Umbilical cord (tissue), 2 donors: ENCODE results near the gene IL17B. TPM values are rescaled to one million over a fixed set of nuclear protein-coding genes. Genes with fewer than 3 reads are reported as not detected.

Source experiments
- DNase-seq: peaks from one replicate; pipeline ENCODE4 v3.0.0-alpha.2; 2015; ENCODE audit warnings: low spot score
- total RNA-seq: library from RNA; depleted of rRNA; stranded (reverse); fragments of >200 nt; gene quantifications from one replicate; pipeline ENCODE4 v1.2.3, GENCODE V29; 2014; ENCODE audit warnings: low replicate concordance; ENCODE audit not compliant: insufficient read depth

Gene IL17B
- total RNA-seq, 1 donor from 2014 or later, result not detected

DNA sequence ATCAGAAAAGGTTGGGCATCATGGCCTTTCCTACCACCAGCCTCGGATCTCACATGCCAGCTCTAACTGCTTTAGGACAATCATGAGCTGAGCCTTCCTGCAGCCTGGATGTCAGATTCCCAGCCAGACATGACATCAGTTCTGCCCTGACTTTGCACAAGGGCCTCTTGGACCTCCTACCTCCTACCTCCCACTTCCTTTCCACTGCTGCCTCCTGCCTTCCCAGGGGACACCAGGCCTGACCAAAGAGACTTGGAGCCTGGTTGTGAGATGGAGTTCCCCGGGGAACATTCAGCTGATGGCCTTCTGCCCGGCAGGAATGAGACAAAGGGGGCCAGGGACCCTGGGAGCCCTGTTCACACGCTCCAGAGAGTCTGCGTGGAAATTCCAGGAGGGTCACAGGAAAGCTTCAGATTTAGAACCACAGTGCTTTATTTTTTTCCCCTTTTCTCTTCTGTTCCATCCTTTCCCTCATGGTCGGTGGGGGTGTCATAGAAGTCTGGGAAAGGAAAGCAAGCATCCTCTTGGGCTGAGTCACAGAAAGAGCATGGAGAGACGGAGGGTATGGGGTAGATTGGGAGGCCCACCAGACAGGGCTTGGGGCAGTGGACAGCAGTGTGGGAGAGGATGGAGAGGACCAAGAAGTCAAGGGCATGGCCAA is 35.4 kb upstream of the IL17B start:
- DNase-seq, result peak; percentile 79

DNA sequence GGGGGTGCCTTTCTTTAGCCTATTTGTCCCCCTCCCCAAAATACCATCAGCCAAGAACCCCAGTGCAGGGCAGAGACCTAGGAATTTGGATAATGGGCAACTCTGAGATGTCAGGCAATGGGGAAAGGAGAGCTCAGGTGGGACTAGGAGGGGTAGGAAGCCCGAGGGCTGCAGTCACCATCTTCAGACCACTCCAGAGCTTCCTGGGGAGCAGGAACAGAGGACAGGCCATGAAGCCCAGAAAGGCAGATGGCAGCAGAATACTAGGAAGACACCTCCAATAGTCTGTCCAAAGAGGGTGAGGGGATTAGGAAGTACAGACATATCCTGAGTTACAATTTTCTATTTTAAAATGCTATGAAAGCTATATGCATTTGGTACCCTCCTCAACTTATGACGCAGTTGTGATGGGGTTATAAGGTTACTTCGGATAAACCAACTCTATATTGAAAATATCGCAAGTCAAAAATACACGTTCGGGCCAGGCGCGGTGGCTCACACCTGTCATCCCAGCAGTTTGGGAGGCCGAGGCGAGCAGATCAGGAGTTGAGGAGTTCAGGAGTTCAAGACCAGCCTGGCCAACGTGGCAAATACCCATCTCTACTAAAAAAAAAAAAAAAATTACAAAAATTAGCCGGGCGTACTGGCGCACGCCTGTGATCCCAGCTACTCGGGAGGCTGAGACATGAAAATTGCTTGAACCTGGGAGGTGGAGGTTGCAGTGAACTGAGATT is 34.6 kb upstream of the IL17B start:
- DNase-seq, result no peak

DNA sequence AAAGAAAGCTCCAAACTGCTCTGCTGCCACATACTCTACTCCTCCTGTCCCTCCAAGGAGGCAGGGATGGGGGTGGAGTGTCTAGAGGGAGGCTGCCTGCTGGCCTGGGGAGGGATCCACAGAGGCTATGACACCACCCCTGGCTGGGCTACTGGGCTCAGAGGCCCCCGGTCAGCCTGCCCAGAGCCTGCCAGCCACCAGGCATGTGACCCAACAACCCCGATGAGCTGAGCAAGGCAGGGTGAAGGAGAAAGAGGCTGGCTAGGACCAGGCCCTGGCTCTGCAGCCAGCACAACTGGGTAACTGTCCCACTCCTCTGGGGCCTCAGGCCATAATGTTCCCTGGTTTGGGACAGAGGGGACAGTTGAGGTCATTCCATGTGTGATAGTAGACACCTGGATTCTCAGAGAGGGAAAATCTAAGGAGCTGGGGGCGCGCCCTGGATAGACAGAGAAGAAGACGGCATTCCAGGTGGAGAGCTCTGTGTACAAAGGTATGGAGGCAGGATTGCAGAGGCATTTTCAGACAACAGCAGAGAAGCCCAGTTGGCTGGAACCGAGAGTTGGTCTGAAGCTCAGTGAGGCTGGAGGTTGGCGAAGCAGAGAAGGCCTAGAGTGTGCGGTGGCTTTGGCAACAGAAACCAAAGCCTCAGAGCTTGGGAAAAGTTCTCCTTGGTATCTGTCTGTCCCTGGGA is 33.8 kb upstream of the IL17B start:
- no peak for DNase-seq

DNA sequence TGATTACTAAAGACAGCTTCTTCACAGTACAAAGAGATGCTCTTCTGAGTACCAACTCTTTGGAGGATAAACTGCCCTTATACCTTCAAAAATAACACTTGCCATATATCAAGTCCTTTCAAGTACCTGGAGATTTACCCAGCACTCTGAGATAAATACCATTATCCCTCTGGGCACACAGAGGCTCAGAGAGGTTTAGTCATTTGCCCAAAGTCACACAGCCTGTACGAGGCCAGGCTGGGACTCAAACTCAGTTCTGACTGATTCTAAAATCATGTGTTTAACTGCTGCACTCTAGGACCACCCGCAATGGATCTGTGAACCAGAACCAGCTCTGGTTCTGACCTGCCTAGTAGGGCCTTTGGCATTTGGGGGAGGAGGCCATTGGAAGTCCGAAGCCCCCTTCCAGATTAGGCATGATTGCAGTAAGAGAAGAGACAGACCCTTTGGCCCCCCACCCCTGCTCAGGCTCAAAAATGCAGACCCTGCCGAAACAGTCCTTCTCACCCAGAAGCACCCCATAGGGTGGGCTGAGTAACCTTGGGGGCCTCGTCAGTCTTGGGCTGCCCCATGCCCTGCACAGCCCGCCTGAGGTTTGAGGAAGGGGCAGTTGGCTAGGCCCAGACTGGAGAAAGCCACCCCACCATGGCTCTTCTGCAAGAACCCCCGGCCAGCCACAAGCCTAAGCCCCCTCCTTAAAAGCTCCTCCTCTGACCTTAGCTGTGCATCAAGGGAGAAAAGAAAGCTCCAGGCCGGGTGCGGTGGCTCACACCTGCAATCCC is 32.8 kb upstream of the IL17B start:
- no peak for DNase-seq

DNA sequence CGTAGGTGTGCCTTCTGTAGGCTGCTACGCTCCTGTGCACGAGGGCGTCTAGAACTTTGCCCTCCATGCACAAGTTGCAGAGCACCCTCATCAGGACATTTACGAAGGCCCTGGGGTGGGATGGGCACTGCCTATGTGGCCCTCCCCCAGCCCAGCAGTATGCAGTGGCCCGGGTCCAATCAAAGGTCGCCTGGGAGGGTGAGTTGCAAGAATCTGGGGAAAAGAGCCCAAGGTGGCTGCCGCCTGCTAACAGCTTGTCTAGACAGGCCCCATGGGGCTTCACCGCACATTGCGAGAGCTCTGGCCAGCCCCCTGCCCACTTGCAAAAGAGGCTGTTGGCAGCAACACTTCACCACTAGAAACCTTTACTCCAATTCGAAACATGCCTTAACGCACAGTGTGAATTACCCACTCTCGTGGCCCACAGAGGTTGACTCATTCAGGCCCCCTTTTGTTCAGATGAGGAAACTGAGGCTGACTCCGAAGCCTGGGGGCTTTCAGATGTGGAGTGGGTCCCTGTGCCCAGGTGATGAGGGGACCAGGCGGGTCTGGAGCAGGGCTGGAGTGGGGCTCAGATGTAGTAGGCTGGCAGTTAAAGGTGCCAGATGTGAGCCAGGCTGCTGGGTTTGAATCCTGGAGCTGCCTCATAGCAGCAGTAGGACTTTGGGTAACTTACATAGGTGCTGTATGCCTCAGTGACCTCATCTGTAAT is 31.8 kb upstream of the IL17B start:
- DNase-seq, result no peak

DNA sequence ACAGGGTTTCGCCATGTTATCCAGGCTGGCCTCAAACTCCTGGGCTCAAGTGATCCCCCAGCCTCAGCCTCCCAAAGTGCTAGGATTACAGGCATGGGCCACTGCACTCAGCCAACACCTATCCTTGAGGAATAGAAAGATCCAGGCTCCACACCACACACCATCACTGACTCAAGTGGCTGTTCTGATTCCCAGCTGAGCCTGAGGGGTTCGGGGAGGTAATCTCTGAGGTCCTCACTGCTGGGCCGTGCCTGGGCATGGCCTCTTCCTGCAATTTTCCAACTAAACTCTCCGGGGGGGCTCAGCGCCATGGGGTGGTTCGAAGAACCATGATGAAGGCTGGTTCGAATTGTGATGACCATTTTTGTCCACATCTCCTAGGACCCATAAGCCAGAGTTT is 31.0 kb upstream of the IL17B start:
- DNase-seq, result no peak

DNA sequence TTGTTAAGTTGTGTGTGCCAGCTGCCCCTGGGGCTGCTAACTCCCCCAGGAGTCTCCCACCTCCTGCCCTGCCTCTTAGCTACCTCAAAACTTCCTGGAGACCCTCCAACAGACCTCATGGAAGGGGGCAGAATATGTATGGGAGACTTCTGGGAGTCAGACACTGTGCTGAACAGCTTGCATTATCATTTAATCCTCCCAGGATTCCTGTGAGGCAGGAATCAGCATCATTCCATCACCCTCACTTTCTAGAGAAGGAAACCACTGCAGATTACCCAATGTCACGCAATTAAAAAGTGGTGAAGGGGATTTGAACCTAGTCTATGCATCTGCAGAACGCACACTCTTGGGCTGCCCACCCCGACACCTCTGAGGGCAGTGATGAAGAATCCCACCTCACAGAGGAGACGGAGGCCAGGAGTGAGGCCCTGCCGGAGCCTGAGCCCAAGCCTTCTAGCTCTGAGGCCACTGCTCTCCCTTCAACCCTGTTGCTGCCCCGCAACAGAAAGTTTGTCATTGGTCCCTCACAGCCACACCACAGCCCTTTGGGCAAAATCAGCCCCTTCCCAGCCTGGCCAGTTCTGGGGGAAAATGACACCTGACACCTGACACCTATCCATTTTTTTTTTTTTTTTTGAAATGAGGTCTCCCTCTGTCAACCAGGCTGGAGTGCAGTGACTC is 30.3 kb upstream of the IL17B start:
- DNase-seq, result no peak

DNA sequence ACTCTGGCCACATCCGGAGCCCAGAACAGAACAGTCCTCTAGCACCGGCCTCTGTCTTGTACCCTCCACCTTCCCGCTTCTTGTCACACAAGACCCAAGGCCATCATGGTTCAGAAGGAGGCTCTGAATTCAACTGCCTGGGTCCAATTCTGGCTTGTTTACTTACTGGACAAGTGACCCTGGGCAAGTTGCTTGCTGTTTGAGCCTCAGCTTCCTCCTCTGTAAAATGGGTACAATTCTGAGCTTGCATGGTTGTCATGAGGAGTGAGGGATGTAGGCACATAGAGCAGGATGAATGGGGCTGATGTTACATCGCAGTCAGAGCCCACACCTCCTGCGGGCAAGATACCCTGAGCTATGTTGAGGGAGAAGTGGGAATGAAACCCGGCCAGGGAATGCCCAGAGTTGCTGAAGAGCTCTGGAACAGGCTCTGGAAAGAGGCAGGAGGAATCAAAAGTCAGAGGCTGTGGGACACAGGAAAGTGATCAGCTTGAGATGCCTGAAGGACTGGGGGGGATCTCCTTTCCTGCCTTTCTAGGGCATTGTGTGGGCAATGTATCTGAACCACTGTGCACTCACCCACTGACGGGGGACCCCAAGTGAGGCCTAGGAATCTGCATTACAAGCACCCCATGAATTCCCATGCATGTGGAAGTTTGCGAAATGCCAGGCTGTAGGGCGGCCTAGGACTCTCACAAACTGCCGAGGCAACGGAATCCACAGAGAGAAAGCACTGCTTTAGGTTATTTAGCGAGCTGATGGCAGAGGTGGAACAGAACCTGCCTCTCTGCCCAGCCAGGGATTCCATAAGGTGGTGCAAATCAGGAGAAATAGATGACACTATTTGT is 29.4 kb upstream of the IL17B start:
- DNase-seq, result no peak

DNA sequence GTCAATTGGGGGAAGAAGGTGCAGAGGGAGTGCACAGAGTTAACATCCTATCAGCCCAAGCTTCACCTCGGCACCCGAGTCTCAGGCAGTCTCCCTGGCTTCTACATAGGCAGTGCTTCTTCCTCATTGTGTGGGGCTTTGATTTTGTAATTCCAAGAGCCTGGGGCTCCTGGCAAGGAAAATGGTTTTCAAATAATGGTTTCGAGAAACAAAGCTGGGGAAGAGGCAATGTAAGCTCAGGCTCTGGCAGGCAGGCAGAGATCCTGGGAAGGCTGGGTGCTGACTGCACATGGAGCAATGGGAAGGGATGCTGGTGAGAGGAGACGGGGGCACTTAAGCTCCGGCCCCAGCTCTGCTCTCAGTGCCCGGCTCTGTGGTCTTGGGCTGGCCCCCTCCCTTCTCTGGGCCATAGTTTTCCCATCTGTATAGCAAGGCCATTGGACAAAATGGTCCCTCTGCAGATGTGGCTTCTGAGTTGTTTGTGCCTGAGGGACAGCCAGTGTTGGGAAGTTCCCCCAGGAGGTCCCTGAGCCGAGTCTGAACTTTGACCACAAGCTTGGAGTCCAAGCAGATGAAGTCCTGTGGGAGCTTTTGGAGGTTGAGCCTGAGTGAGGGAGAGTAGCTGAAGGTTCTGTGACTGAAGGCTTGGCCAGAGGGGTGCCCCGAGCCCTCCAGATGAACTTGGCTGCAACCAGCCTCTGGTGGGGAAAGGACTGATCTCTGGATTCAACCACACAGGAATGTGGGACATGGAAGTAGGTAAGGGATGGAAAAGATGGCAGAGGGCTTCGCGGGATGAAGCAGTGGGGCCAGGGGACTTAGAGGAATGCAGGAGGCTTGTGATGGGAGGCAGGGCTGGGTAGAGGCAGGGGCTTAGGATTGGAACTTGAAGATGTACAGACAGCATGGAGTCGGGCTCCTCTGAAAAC is 28.5 kb upstream of the IL17B start:
- DNase-seq, result no peak

DNA sequence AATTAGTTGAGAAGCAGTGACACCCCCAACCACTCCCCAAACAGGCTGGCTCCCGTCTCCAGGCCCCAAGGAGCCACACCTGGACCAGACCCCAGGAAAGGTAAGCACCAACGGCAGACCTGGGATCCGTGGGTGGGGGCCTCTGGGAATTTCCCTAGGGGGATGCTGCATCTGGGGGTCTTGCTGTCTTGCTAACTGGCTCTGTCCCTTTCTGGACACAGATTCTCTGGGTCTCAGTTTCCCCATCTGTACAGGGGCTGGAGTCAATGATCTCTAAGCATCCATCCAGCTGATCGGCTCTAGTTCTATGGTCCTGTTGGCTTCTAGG is 27.9 kb upstream of the IL17B start:
- DNase-seq, result no peak

DNA sequence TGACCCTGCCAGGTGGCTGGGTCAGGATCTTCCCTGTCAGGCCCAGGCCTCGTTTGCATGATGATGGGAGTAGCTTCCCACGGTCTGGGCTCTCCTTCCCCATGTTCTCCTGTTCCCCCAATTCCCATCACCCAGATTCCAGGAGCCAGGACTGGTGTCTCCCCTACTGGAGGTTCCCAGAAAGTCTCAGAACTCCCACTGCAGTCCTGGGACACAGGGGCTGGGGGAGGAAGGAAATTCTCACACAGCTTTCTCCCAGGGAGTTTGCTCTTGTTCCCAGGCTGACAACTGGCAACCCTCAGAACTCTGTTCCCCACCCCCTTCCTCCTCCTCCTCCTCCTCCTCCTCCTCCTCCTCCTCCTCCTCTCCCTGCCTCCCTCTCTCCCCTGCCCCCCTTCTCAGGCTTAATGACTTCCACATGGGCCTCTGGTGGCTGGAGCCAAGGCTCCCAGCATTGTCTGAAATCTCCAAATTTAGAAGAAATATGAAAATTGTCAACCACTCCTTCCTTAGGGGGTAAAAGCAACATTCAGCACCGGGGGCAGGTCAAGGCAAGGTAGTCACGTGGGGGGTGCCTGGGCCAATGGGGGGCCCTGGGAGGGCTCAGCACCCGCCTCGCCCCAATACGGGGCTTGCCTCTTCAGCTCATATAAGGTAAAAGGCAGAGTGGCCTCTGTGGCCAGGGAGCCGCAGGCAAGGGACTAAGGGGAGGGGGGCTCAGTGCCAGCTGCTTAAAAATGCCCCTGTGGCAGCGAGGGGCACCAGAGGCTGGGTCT is 27.3 kb upstream of the IL17B start:
- DNase-seq, result peak; percentile 96

DNA sequence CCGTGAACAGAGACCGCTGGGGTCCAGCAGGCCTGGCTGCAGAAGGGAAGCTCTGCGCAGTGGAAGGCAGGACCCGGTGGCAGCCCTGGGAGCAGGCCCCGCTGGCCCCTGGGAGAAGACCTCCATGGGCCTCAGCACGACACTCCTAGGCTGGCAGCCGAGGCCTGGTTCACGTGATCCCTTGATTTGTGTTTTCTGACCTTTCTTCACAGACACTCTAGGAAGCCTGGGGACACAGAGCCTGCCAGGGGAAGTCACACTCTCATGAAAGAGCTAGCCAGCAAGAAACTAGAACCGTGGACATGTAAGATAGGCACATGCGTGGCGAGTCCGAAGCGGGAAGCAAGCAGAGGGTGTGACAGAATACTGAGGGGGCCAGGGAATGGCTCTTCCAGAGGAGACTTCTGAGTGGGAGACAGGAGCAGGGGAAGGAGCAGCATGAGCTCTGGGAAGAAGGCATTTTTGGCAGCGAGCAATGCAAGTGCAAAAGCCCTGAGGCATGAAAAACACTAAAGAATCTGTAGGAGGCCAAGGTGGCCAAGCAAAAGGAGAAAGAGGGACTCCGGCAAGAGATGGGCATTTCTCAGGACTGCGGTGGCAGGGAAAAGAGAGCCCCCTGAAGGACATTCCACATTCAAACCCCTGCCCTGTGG is 26.6 kb upstream of the IL17B start:
- DNase-seq, result no peak

DNA sequence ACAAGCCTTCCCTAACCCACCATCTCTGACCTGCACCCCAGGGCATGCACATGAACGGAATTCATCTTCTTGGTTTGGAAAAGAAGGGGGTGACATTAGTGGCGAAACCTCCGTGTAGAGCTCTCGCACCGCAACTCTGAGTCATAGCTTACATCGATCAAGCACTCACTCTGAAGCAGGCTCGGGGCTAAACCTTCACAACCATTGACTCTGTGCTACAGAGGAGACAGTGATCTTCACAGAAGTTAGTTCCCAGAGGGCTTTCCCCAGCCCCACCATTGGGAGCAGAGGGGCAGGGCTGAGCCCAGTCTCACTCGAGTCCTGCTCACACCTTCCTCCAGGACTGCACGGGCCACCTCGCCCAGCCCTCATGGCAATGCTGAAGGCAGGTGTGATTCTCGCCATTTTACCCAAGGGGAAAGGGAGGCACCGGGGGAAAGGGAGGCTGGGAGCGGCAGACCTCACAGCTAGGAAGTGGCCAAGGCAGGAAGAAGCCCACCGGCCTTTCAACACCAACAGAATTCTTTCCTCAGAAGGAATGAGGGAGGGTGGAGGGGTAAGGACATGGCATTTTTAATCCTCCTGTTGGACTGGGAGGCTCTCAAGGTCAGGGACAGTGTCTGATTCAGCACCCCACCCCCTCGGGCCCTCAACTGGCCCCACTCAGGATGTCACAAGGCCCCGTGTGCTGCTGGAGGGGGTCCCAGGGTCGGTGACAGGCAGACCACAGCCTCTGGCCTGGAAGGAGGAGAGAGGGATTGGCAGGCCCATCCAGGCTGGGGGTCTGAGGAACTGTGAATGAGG is 25.9 kb upstream of the IL17B start:
- no peak for DNase-seq

DNA sequence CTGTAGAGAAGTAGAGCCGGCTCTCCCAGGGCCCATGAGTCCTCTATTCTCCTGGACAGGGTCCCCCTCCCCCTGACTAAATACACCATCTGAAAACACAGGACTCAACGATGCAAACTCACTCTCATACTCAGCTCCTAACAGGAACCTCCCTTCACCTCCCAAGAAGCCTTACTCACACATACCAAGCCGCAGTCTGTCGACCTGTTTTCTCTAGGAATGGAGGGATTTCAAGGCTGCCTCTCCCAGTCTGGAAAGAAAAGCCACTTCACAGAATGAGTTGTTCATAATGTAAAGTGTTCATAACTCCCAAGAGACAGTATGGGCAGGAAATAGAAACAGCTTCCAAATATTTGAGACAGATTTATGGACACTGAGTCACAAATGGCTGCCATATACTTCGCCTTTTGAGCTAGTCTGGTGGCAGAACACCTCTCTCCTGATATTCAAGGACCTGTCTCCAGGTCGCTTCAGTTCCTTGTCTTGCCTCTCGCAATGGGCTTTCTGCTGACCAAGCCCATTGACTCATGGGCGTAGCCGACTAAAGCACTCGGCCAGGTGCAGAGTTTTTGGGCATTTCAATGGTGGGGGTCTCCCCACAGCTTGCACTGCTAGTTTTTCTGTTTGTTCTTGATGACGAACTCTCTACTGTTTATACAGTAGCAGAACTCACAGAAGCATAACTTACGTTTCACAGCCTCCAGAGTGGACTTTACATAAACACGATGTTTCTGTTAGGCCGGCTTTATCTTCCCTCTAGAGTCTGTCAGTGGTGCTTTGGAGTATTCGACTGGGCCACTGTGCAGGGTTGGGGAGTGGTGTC is 25.0 kb upstream of the IL17B start:
- DNase-seq, result peak; percentile 75

DNA sequence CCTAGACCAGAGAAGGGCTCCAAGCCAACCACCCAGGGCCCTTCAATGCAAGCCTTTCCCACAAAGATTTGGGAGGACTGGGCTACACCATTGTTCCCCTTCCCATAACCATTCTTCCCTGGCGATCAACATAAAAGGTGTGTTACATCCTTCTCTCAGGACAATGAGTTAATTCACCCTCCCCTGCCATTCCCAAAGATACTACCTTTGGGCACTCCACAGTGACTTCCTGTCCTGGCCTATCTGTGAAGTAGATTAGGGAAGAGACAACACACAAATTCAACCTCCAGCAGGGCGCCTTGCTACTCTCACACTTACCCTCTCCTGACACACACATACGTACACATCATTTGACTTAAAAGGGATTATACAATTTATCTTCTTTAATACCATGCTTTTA is 23.2 kb upstream of the IL17B start:
- DNase-seq, result no peak

DNA sequence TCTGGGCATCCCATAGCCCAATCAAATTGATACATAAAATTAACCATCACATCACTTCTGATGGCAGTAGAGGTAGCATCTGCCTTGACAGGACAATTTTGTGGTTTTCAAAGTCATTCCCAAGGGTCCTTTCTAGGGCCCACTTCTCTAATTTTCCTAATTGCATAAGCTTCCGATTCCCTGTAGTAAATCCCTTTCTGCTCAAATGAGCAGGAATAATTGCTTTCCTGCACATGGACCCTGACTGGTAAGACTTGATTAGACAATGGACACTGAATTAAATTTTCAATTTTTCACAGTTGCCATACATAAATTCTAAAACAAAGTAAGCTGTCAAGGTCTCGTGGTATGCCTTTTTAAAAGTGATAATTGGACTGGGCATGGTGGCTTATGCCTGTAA is 22.0 kb upstream of the IL17B start:
- DNase-seq, result no peak
